OCI-LY1 (cell line): Measurements from ENCODE around the gene MTMR3.

Source experiments
- EZH2 ChIP-seq: fragments of 200-600 bp; sonication (generic), shearing (Covaris generic); IDR thresholded peaks from 2 replicates; pipeline ENCODE4 v1.8.0; 2017; ENCODE audit warnings: borderline replicate concordance, mixed run types, mild to moderate bottlenecking, antibody characterized with exemption, low read length, moderate library complexity, mixed read lengths
- TF ChIP-seq, protein P1 (sequence below): fragments of 200-600 bp; sonication (generic), shearing (Covaris generic); IDR thresholded peaks from 2 replicates; pipeline ENCODE4 v1.5.1; 2017; ENCODE audit warnings: mild to moderate bottlenecking, antibody characterized with exemption, low read length, moderate library complexity, mixed read lengths

DNA sequence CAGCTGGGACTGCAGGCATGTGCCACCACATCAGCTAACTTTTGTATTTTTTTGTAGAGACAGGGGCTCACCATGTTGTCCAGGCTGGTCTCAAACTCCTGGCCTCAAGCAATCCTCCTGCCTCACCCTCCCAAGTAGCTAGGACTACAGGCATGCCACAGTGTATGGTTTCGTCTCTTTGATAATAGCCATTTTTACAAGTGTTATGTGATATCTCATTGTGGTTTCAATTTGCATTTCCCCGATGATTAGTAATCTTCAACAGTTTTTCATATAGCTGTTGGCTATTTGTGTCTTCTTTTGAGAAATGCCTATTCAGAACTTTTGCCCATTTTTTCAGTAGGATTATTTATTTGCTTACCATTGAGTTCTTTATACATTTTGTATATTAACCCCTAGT lies 9.0 kb upstream of the MTMR3 start:
- TF ChIP-seq, protein P1, sequence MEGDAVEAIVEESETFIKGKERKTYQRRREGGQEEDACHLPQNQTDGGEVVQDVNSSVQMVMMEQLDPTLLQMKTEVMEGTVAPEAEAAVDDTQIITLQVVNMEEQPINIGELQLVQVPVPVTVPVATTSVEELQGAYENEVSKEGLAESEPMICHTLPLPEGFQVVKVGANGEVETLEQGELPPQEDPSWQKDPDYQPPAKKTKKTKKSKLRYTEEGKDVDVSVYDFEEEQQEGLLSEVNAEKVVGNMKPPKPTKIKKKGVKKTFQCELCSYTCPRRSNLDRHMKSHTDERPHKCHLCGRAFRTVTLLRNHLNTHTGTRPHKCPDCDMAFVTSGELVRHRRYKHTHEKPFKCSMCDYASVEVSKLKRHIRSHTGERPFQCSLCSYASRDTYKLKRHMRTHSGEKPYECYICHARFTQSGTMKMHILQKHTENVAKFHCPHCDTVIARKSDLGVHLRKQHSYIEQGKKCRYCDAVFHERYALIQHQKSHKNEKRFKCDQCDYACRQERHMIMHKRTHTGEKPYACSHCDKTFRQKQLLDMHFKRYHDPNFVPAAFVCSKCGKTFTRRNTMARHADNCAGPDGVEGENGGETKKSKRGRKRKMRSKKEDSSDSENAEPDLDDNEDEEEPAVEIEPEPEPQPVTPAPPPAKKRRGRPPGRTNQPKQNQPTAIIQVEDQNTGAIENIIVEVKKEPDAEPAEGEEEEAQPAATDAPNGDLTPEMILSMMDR: no peak
- TF ChIP-seq EZH2: no peak
